Raji (cell line): ENCODE measurements around the gene MPRIP.

ENCODE experiments used
- POLR2A ChIP-seq: IDR thresholded peaks from 2 replicates; pipeline ENCODE4 v1.6.1; 2011; ENCODE audit warnings: low read depth, low read length, control low read depth; ENCODE audit not compliant: insufficient read depth

MPRIP gene

GRCh38 chr17:17177176-17177575 lies 134.9 kb downstream of the MPRIP start:
- TF ChIP-seq POLR2A, result no peak

- no peak for TF ChIP-seq POLR2A
Measured at GRCh38 chr17:17179371-17179827, 137.1 kb downstream of the MPRIP start.

- TF ChIP-seq POLR2A, result no peak
Measured at GRCh38 chr17:17180141-17180603, 137.9 kb downstream of the MPRIP start.

GRCh38 chr17:17180741-17181525 lies 138.7 kb downstream of the MPRIP start:
- TF ChIP-seq POLR2A, result no peak

GRCh38 chr17:17181666-17182597 lies 139.7 kb downstream of the MPRIP start:
- no peak for TF ChIP-seq POLR2A

- TF ChIP-seq POLR2A, result no peak
Measured at GRCh38 chr17:17182598-17183136, 140.4 kb downstream of the MPRIP start.

- TF ChIP-seq POLR2A, result no peak
Measured at GRCh38 chr17:17183744-17184143, 141.5 kb downstream of the MPRIP start.

- no peak for TF ChIP-seq POLR2A
Measured at GRCh38 chr17:17186051-17186450, 143.8 kb downstream of the MPRIP start.

GRCh38 chr17:17186551-17187505 lies 144.6 kb downstream of the MPRIP start:
- no peak for TF ChIP-seq POLR2A

GRCh38 chr17:17188586-17188985 lies 146.3 kb downstream of the MPRIP start:
- no peak for TF ChIP-seq POLR2A

GRCh38 chr17:17189559-17189958 lies 147.3 kb downstream of the MPRIP start:
- no peak for TF ChIP-seq POLR2A

GRCh38 chr17:17190188-17190587 lies 147.9 kb downstream of the MPRIP start:
- no peak for TF ChIP-seq POLR2A

- no peak for TF ChIP-seq POLR2A
Measured at GRCh38 chr17:17191346-17191792, 149.1 kb downstream of the MPRIP start.

GRCh38 chr17:17191961-17192381 lies 149.7 kb downstream of the MPRIP start:
- no peak for TF ChIP-seq POLR2A

GRCh38 chr17:17196776-17197175 lies 154.5 kb downstream of the MPRIP start:
- no peak for TF ChIP-seq POLR2A

- TF ChIP-seq POLR2A, result no peak
Measured at GRCh38 chr17:17198281-17198680, 156.0 kb downstream of the MPRIP start.
